GM18951 (cell line): ENCODE results near the gene BANP.
"Not testable (repeated sequence)": the region's sequence is repeated elsewhere in the genome, so short reads cannot be mapped to it uniquely, and the experiment has no call there.

Experiments
- POLR2A ChIP-seq: IDR thresholded peaks from 4 replicates; pipeline ENCODE4 v1.6.1; 2011; ENCODE audit warnings: mild to moderate bottlenecking; ENCODE audit not compliant: insufficient read length, insufficient read depth; ENCODE audit errors: extremely low read depth
- in situ Hi-C: fragments of 300-500 bp; cut with MboI; formaldehyde crosslinking; loops from one replicate; pipeline ENCODE4 v1.12.0; 2022; ENCODE audit warnings: low sequenced_read_pairs, mixed read lengths, inconsistent platforms; ENCODE audit not compliant: unreplicated experiment

The BANP gene

GRCh38 chr16:87936375-87937230 lies 14.6 kb upstream of the BANP start, which contains the start of gene CA5A:
TSS of gene CA5A (minus strand) at chr16:87936529. CDS start at chr16:87936450, 79 bp downstream.
- in situ Hi-C loops: no loop called here
- no peak for TF ChIP-seq POLR2A

- in situ Hi-C loops: not testable (repeated sequence)
Measured at GRCh38 chr16:87937231-87937542, 14.0 kb upstream of the BANP start.

- TF ChIP-seq POLR2A: no peak
- in situ Hi-C loops: no loop called here
Measured at GRCh38 chr16:87938412-87938949, 12.8 kb upstream of the BANP start.

- in situ Hi-C loops: no loop called here
- no peak for TF ChIP-seq POLR2A
Measured at GRCh38 chr16:87939562-87940423, 11.4 kb upstream of the BANP start.

GRCh38 chr16:87942680-87943079 lies 8.6 kb upstream of the BANP start:
- in situ Hi-C loops: no loop called here

GRCh38 chr16:87945351-87946042 lies 5.7 kb upstream of the BANP start:
- in situ Hi-C loops: no loop called here
- peak; percentile 33 for TF ChIP-seq POLR2A

More at GRCh38 chr16:87942680-87943079, 8.6 kb upstream of the BANP start:
- TF ChIP-seq POLR2A: no peak

GRCh38 chr16:87946596-87947347 lies 4.5 kb upstream of the BANP start:
- no peak for TF ChIP-seq POLR2A
- in situ Hi-C loops: no loop called here

GRCh38 chr16:87947356-87948118 lies 3.7 kb upstream of the BANP start:
- TF ChIP-seq POLR2A: no peak
- in situ Hi-C loops: no loop called here

- in situ Hi-C loops: no loop called here
Measured at GRCh38 chr16:87948119-87948545, 3.1 kb upstream of the BANP start.

GRCh38 chr16:87948735-87949070 lies 2.5 kb upstream of the BANP start:
- no peak for TF ChIP-seq POLR2A
- in situ Hi-C loops: no loop called here

More at GRCh38 chr16:87948119-87948545, 3.1 kb upstream of the BANP start:
- TF ChIP-seq POLR2A: no peak

GRCh38 chr16:87949071-87949744 lies 2.0 kb upstream of the BANP start:
- no peak for TF ChIP-seq POLR2A
- in situ Hi-C loops: no loop called here
